ENCODE results near the gene CXorf58. TPM values are rescaled to one million over a fixed set of nuclear protein-coding genes. Genes with fewer than 3 reads are reported as not detected.

The CXorf58 gene
- total and polyA plus RNA-seq, 2 of the 4 experiments (the other 2 are of a cell fraction), result not detected

- dilution Hi-C loops (cut with HindIII; ENCODE audit: low sequenced_read_pairs, unreplicated experiment), result no loop called here
These were observed 36.4 kb downstream of the CXorf58 start for GRCh38 chrX:23944234-23944633.

More at GRCh38 chrX:23944234-23944633, 36.4 kb downstream of the CXorf58 start:
- no peak overlapping the region for H4K5ac ChIP-seq (ENCODE audit: low read depth, low read length)
- no peak overlapping the region for H3K18ac ChIP-seq (ENCODE audit: low read depth, low read length)
- H3K9me3 ChIP-seq (ENCODE audit: control insufficient read depth, insufficient read depth, low read length), result no peaks in the 10 kb centered on the region
- H2AFZ ChIP-seq (replicated peaks; ENCODE audit: low read length, poor library complexity), result no peak overlapping the region
- H2AK5ac ChIP-seq (ENCODE audit: low read depth, low read length), result no peak overlapping the region
- H2BK120ac ChIP-seq (ENCODE audit: low read depth, low read length), result no peak overlapping the region
- H3K27me3 ChIP-seq (ENCODE audit: control insufficient read depth, insufficient read depth, low read length), result peaks cover 11% of the 10 kb centered on the region
- H3K4me1 ChIP-seq (ENCODE audit: control insufficient read depth, insufficient read depth, low read length), result no peaks in the 10 kb centered on the region
- TF ChIP-seq FOS (IDR thresholded peaks at IDR 0.05; ENCODE audit: low read depth, low read length) (no peak), RFX5 (IDR thresholded peaks at IDR 0.05; ENCODE audit: low read depth, low read length) (no peak), RCOR1 (IDR thresholded peaks at IDR 0.05; ENCODE audit: insufficient replicate concordance, low read length) (no peak), CHD1 (IDR thresholded peaks at IDR 0.05; ENCODE audit: low read depth, low read length) (no peak), ELK1 (IDR thresholded peaks at IDR 0.05; ENCODE audit: borderline replicate concordance, low read depth, low read length) (no peak), MAZ (IDR thresholded peaks at IDR 0.05; ENCODE audit: borderline replicate concordance, low read depth, low read length) (no peak), CEBPB (IDR thresholded peaks at IDR 0.05; ENCODE audit: low read depth, low read length) (no peak), POLR2A (IDR thresholded peaks at IDR 0.05; ENCODE audit: low read depth, low read length) (no peak), NFE2L2 (IDR thresholded peaks at IDR 0.05; ENCODE audit: low read depth, low read length) (no peak), RAD21 (IDR thresholded peaks at IDR 0.05; ENCODE audit: low read length) (no peak), MAFK (IDR thresholded peaks at IDR 0.05; ENCODE audit: low read depth, low read length) (no peak), MXI1 (IDR thresholded peaks at IDR 0.05; ENCODE audit: borderline replicate concordance, low read depth, low read length) (no peak), BHLHE40 (IDR thresholded peaks at IDR 0.05; ENCODE audit: low read depth, low read length) (no peak), SMC3 (IDR thresholded peaks at IDR 0.05; ENCODE audit: low read depth, low read length) (no peak)
- TF ChIP-seq, protein P1, sequence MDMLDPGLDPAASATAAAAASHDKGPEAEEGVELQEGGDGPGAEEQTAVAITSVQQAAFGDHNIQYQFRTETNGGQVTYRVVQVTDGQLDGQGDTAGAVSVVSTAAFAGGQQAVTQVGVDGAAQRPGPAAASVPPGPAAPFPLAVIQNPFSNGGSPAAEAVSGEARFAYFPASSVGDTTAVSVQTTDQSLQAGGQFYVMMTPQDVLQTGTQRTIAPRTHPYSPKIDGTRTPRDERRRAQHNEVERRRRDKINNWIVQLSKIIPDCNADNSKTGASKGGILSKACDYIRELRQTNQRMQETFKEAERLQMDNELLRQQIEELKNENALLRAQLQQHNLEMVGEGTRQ (IDR thresholded peaks at IDR 0.05; ENCODE audit: low read depth, low read length), result no peak
- TF ChIP-seq, protein P2, sequence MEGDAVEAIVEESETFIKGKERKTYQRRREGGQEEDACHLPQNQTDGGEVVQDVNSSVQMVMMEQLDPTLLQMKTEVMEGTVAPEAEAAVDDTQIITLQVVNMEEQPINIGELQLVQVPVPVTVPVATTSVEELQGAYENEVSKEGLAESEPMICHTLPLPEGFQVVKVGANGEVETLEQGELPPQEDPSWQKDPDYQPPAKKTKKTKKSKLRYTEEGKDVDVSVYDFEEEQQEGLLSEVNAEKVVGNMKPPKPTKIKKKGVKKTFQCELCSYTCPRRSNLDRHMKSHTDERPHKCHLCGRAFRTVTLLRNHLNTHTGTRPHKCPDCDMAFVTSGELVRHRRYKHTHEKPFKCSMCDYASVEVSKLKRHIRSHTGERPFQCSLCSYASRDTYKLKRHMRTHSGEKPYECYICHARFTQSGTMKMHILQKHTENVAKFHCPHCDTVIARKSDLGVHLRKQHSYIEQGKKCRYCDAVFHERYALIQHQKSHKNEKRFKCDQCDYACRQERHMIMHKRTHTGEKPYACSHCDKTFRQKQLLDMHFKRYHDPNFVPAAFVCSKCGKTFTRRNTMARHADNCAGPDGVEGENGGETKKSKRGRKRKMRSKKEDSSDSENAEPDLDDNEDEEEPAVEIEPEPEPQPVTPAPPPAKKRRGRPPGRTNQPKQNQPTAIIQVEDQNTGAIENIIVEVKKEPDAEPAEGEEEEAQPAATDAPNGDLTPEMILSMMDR (conservative IDR thresholded peaks at IDR 0.05; ENCODE audit: low read depth, low read length), result no peak
- POLR2A ChIA-PET (ENCODE audit: unreplicated experiment), result no interaction called here
- H3K9me1 ChIP-seq (ENCODE audit: insufficient read depth, low read length), result no peaks in the 10 kb centered on the region
- no peak overlapping the region for H3K23ac ChIP-seq (ENCODE audit: low read depth, low read length)
- no peak overlapping the region for H3K4ac ChIP-seq (ENCODE audit: low read depth, low read length)
- no peak overlapping the region for H3K27ac ChIP-seq (ENCODE audit: insufficient read depth, low read length)
- in situ Hi-C loops (cut with MboI; ENCODE audit: low sequenced_read_pairs) (no loop called here), intact Hi-C loops (cut with micrococcal nuclease) (no loop called here)
- no peak overlapping the region for H2BK15ac ChIP-seq (ENCODE audit: low read depth, low read length)
- H2AK9ac ChIP-seq (replicated peaks; ENCODE audit: low read depth, low read length, poor library complexity), result no peak overlapping the region
- no peak overlapping the region for H2BK20ac ChIP-seq (ENCODE audit: low read depth, low read length)
- H3K9ac ChIP-seq (ENCODE audit: low read depth, low read length), result no peak overlapping the region
- DNase-seq (no peak), ATAC-seq (ENCODE audit: low read depth) (no peak)
- H3K36me3 ChIP-seq (ENCODE audit: control insufficient read depth, insufficient read depth, low read length), result no peaks in the 10 kb centered on the region
- no peak overlapping the region for H2BK5ac ChIP-seq (ENCODE audit: low read depth, low read length, poor library complexity, severe bottlenecking)
- CTCF ChIA-PET, result interaction anchor here (0.6 kb wide), 1 partner anchor 25 kb away, joined by 4 read pairs; no protein-coding TSS in a partner anchor
- no peaks in the 10 kb centered on the region for H3K79me1 ChIP-seq (ENCODE audit: low read depth in 1 of 2, low read length in 2 of 2)
- no CpG with 5 or more reads among the region's 1 CpG for WGBS, 2 experiments (ENCODE audit: extremely low coverage in 2 of 2, insufficient read length in 1 of 2)
- no peak overlapping the region for H4K91ac ChIP-seq (ENCODE audit: insufficient read depth, low read depth, low read length)
- no peak overlapping the region for H4K8ac ChIP-seq (ENCODE audit: low read depth in 2 of 2, low read length in 2 of 2)
- no peak overlapping the region for H3K4me3 ChIP-seq (ENCODE audit: insufficient read depth, low read depth, low read length)
- no TSS peak for BruUV-seq (replicated peaks)
- no peaks in the 10 kb centered on the region for H4K20me1 ChIP-seq (ENCODE audit: insufficient read depth, low read length)
- H3K14ac ChIP-seq (replicated peaks; ENCODE audit: low read depth, low read length), result no peak overlapping the region
- no peak overlapping the region for H3K56ac ChIP-seq (ENCODE audit: extremely low read depth, insufficient read depth, low read length)
- no peak overlapping the region for H3K4me2 ChIP-seq (ENCODE audit: low read depth, low read length)

Measured in IMR-90 (cell line).